Thyroid gland (tissue), 4 donors: ENCODE data around the gene MAP2K4.

Source experiments
- POLR2A ChIP-seq, 2 donors: fragments of 450-650 bp; IDR thresholded peaks; one replicate each; pipeline ENCODE4 v1.6.1; 2017; ENCODE audit warnings: antibody characterized with exemption in 2 of 2, mild to moderate bottlenecking in 2 of 2, moderate library complexity in 1 of 2
- TF ChIP-seq, protein P1 (sequence below), 6 experiments: fragments of 200-600 bp in 3 of 6; fragments of 450-650 bp in 3 of 6; sonication (generic) in 3 of 6; IDR thresholded peaks; one replicate each; pipeline ENCODE4 v1.5.1; 2016 to 2019; ENCODE audit warnings: antibody characterized with exemption in 6 of 6, mild to moderate bottlenecking in 2 of 6, inconsistent platforms in 1 of 6, moderate library complexity in 1 of 6

DNA sequence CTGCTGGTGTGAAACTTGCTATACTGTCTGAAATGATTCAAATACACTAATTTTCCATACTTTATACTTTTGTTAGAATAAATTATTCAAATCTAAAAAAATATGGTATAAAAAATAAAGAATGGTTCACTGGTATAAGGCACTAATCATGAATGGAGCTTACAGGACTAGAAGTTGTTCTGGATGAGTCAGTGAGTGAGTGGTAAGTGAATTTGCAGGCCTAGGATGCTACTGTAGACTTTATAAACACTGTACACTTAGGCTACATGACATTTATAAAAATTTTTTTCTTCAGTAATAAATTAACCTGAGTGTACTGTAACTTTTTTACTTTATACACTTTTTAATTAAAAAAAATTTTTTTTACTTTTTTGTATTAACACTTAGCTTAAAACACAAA lies 95.5 kb downstream of the MAP2K4 start:
- no peak for TF ChIP-seq POLR2A (IDR thresholded peaks at IDR 0.05)
- TF ChIP-seq, protein P1, sequence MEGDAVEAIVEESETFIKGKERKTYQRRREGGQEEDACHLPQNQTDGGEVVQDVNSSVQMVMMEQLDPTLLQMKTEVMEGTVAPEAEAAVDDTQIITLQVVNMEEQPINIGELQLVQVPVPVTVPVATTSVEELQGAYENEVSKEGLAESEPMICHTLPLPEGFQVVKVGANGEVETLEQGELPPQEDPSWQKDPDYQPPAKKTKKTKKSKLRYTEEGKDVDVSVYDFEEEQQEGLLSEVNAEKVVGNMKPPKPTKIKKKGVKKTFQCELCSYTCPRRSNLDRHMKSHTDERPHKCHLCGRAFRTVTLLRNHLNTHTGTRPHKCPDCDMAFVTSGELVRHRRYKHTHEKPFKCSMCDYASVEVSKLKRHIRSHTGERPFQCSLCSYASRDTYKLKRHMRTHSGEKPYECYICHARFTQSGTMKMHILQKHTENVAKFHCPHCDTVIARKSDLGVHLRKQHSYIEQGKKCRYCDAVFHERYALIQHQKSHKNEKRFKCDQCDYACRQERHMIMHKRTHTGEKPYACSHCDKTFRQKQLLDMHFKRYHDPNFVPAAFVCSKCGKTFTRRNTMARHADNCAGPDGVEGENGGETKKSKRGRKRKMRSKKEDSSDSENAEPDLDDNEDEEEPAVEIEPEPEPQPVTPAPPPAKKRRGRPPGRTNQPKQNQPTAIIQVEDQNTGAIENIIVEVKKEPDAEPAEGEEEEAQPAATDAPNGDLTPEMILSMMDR (IDR thresholded peaks at IDR 0.05): no peak
